WTC11 (cell line): Measurements from ENCODE around the gene ADIG.

Source experiments
- AFF4 ChIP-seq: sonication (generic); formaldehyde crosslinking; IDR thresholded peaks from 2 replicates; pipeline ENCODE4 v1.8.1; 2023; ENCODE audit warnings: mild to moderate bottlenecking, missing genetic modification reagents, borderline replicate concordance
- ARID4B ChIP-seq: sonication (generic); formaldehyde crosslinking; IDR thresholded peaks from 2 replicates; pipeline ENCODE4 v1.8.0; 2023; ENCODE audit warnings: missing genetic modification reagents, mild to moderate bottlenecking, borderline replicate concordance
- ATF1 ChIP-seq: sonication (generic); formaldehyde crosslinking; IDR thresholded peaks from 2 replicates; pipeline ENCODE4 v1.8.1; 2023; ENCODE audit warnings: mild to moderate bottlenecking, moderate library complexity, missing genetic modification reagents
- CTCF ChIP-seq: fragments of 200-600 bp; IDR thresholded peaks from 2 replicates; pipeline ENCODE4 v1.8.0; 2022; ENCODE audit warnings: antibody characterized with exemption
- ELF4 ChIP-seq: sonication (generic); formaldehyde crosslinking; IDR thresholded peaks from 2 replicates; pipeline ENCODE4 v1.8.1; 2022; ENCODE audit warnings: low read depth, mild to moderate bottlenecking, moderate library complexity, missing genetic modification reagents
- FOXJ3 ChIP-seq: sonication (generic); formaldehyde crosslinking; IDR thresholded peaks from 2 replicates; pipeline ENCODE4 v1.9.0; 2021; ENCODE audit warnings: missing genetic modification reagents, mild to moderate bottlenecking, borderline replicate concordance
- FOXP1 ChIP-seq: sonication (generic); formaldehyde crosslinking; IDR thresholded peaks from 2 replicates; pipeline ENCODE4 v1.8.0; 2022; ENCODE audit warnings: missing genetic modification reagents, mild to moderate bottlenecking, moderate library complexity, borderline replicate concordance
- HMGXB4 ChIP-seq: sonication (generic); formaldehyde crosslinking; IDR thresholded peaks from 2 replicates; pipeline ENCODE4 v1.8.1; 2023; ENCODE audit warnings: mild to moderate bottlenecking, moderate library complexity, missing genetic modification reagents
- IRF2 ChIP-seq: sonication (generic); formaldehyde crosslinking; IDR thresholded peaks from 2 replicates; pipeline ENCODE4 v1.8.0; 2022; ENCODE audit warnings: low read depth, missing genetic modification reagents, borderline replicate concordance
- MAX ChIP-seq: sonication (generic); formaldehyde crosslinking; IDR thresholded peaks from 2 replicates; pipeline ENCODE4 v1.8.0; 2022; ENCODE audit warnings: mild to moderate bottlenecking, missing genetic modification reagents
- MXD4 ChIP-seq: fragments of 250-450 bp; sonication (Bioruptor Pico); IDR thresholded peaks from 2 replicates; pipeline ENCODE4 v1.8.0; 2021; ENCODE audit warnings: mild to moderate bottlenecking, moderate library complexity, borderline replicate concordance
- PRDM15 ChIP-seq: sonication (generic); formaldehyde crosslinking; IDR thresholded peaks from 2 replicates; pipeline ENCODE4 v1.8.0; 2022; ENCODE audit warnings: missing genetic modification reagents
- USF1 ChIP-seq: sonication (generic); formaldehyde crosslinking; IDR thresholded peaks from 2 replicates; pipeline ENCODE4 v1.8.0; 2022; ENCODE audit warnings: mild to moderate bottlenecking, missing genetic modification reagents

- TF ChIP-seq CTCF (no peak), ELF4 (no peak), USF1 (CRISPR knock-in tag) (no peak), PRDM15 (no peak), MXD4 (no peak), FOXJ3 (CRISPR knock-in tag) (no peak), IRF2 (CRISPR knock-in tag) (no peak), FOXP1 (no peak), ARID4B (CRISPR knock-in tag) (no peak), HMGXB4 (CRISPR knock-in tag) (no peak), ATF1 (CRISPR knock-in tag) (no peak), MAX (CRISPR knock-in tag) (no peak), AFF4 (no peak)
Observed at GRCh38 chr20:38629979-38630378, 49.0 kb downstream of the ADIG start.
